ENCODE measurements around the gene CPLANE1.
"Not testable (repeated sequence)": the region's sequence is repeated elsewhere in the genome, so short reads cannot be mapped to it uniquely, and the experiment has no call there.

CPLANE1 gene

GRCh38 chr5:37112383-37112991, 136.7 kb downstream of the CPLANE1 start:
- DNase-seq: no peak

- no peak for DNase-seq
Observed at GRCh38 chr5:37111426-37112382, 137.5 kb downstream of the CPLANE1 start.

GRCh38 chr5:37110135-37110534, 139.0 kb downstream of the CPLANE1 start:
- no peak for DNase-seq

GRCh38 chr5:37109338-37109737, 139.8 kb downstream of the CPLANE1 start:
- DNase-seq: no peak

GRCh38 chr5:37103302-37103701, 145.9 kb downstream of the CPLANE1 start:
- DNase-seq: no peak

- not testable (repeated sequence) for DNase-seq
Observed at GRCh38 chr5:37099267-37099666, 149.9 kb downstream of the CPLANE1 start.

GRCh38 chr5:37093795-37094194, 155.4 kb downstream of the CPLANE1 start:
- DNase-seq: not testable (repeated sequence)

GRCh38 chr5:37090781-37091180, 158.4 kb downstream of the CPLANE1 start:
- DNase-seq: no peak

- no peak for DNase-seq
Observed at GRCh38 chr5:37090123-37090726, 159.0 kb downstream of the CPLANE1 start.

- DNase-seq: no peak
Observed at GRCh38 chr5:37088009-37088408, 161.2 kb downstream of the CPLANE1 start.

- no peak for DNase-seq
Observed at GRCh38 chr5:37086466-37087173, 162.6 kb downstream of the CPLANE1 start.

- DNase-seq: not testable (repeated sequence)
Observed at GRCh38 chr5:37086026-37086425, 163.2 kb downstream of the CPLANE1 start.

GRCh38 chr5:37082977-37083376, 166.2 kb downstream of the CPLANE1 start:
- not testable (repeated sequence) for DNase-seq

- no peak for DNase-seq
Observed at GRCh38 chr5:37080697-37081096, 168.5 kb downstream of the CPLANE1 start.

- DNase-seq: no peak
Observed at GRCh38 chr5:37077146-37077545, 172.0 kb downstream of the CPLANE1 start.

GRCh38 chr5:37075399-37075950, 173.7 kb downstream of the CPLANE1 start:
- DNase-seq: no peak

- DNase-seq: no peak
Observed at GRCh38 chr5:37071901-37072581, 177.1 kb downstream of the CPLANE1 start.

GRCh38 chr5:37071487-37071886, 177.7 kb downstream of the CPLANE1 start:
- DNase-seq: no peak

GRCh38 chr5:37064442-37064841, 184.7 kb downstream of the CPLANE1 start:
- DNase-seq: no peak

- DNase-seq: no peak
Observed at GRCh38 chr5:37063739-37064138, 185.4 kb downstream of the CPLANE1 start.

- DNase-seq: no peak
Observed at GRCh38 chr5:37060030-37060429, 189.1 kb downstream of the CPLANE1 start.

GRCh38 chr5:37056762-37057161, 192.4 kb downstream of the CPLANE1 start:
- no peak for DNase-seq

All from SIG-M5 (cell line).